ENCODE data around the gene PIWIL4. TPM values are rescaled to one million over a fixed set of nuclear protein-coding genes. Genes with fewer than 3 reads are reported as not detected.

Gene PIWIL4
- total and polyA plus RNA-seq, 9 of the 15 experiments (the other 6 are each of a cell fraction or from before 2014, with no cell fraction given): 6.3 to 17.0 (median 10.8) TPM

DNA sequence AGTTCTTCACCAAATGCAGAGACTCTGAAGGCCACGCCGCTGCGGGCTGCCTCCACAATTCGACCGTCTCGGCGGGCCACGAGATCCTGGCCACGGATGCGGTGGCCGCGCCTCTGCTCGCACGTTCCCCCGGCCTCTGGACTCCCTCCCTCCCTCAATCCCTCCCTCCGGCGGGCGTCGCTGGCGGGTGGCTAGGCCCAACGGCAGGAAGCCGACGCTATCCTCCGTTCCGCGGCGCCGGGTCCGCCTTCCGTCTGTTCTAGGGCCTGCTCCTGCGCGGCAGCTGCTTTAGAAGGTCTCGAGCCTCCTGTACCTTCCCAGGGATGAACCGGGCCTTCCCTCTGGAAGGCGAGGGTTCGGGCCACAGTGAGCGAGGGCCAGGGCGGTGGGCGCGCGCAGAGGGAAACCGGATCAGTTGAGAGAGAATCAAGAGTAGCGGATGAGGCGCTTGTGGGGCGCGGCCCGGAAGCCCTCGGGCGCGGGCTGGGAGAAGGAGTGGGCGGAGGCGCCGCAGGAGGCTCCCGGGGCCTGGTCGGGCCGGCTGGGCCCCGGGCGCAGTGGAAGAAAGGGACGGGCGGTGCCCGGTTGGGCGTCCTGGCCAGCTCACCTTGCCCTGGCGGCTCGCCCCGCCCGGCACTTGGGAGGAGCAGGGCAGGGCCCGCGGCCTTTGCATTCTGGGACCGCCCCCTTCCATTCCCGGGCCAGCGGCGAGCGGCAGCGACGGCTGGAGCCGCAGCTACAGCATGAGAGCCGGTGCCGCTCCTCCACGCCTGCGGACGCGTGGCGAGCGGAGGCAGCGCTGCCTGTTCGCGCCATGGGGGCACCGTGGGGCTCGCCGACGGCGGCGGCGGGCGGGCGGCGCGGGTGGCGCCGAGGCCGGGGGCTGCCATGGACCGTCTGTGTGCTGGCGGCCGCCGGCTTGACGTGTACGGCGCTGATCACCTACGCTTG, 23.2 kb upstream of the PIWIL4 start, which contains the start of gene FUT4 (continued):
- TF ChIP-seq, protein P1, sequence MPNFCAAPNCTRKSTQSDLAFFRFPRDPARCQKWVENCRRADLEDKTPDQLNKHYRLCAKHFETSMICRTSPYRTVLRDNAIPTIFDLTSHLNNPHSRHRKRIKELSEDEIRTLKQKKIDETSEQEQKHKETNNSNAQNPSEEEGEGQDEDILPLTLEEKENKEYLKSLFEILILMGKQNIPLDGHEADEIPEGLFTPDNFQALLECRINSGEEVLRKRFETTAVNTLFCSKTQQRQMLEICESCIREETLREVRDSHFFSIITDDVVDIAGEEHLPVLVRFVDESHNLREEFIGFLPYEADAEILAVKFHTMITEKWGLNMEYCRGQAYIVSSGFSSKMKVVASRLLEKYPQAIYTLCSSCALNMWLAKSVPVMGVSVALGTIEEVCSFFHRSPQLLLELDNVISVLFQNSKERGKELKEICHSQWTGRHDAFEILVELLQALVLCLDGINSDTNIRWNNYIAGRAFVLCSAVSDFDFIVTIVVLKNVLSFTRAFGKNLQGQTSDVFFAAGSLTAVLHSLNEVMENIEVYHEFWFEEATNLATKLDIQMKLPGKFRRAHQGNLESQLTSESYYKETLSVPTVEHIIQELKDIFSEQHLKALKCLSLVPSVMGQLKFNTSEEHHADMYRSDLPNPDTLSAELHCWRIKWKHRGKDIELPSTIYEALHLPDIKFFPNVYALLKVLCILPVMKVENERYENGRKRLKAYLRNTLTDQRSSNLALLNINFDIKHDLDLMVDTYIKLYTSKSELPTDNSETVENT (CRISPR knock-in tag; IDR thresholded peaks at IDR 0.05): no peak
- TF ChIP-seq FOXK2 (conservative IDR thresholded peaks at IDR 0.05 in 1 of 2, IDR thresholded peaks at IDR 0.05 in 1 of 2; ENCODE audit: low read depth in 2 of 2): no peak
- TF ChIP-seq PCBP2 (IDR thresholded peaks at IDR 0.05; ENCODE audit: low read depth, low read length, poor library complexity, severe bottlenecking): no peak
- 0 out of 4 replicates have a peak, but pooled peaks of 1 of the 2 experiments have one; percentile 33 for TF ChIP-seq HDAC1 (IDR thresholded peaks at IDR 0.05)
- no peak for TF ChIP-seq MYNN (IDR thresholded peaks at IDR 0.05)
- no peak for TF ChIP-seq MYNN (CRISPR knock-in tag; IDR thresholded peaks at IDR 0.05)
- no peak for TF ChIP-seq ETS2 (tag; IDR thresholded peaks at IDR 0.05; ENCODE audit: borderline replicate concordance, poor library complexity, severe bottlenecking)
- TF ChIP-seq NFYB (IDR thresholded peaks at IDR 0.05; ENCODE audit: extremely low read depth, insufficient read length): no peak
- no peak for TF ChIP-seq TEAD4 (IDR thresholded peaks at IDR 0.05; ENCODE audit: low read length)
- peak; percentile 75; the same call in 1 of the 2 replicates for TF ChIP-seq TEAD4 (CRISPR knock-in tag; IDR thresholded peaks at IDR 0.05; ENCODE audit: borderline replicate concordance)
- TF ChIP-seq ZNF253 (CRISPR knock-in tag; conservative IDR thresholded peaks at IDR 0.05): no peak
- TF ChIP-seq KLF10 (CRISPR knock-in tag; IDR thresholded peaks at IDR 0.05): no peak
- TF ChIP-seq, protein P2, sequence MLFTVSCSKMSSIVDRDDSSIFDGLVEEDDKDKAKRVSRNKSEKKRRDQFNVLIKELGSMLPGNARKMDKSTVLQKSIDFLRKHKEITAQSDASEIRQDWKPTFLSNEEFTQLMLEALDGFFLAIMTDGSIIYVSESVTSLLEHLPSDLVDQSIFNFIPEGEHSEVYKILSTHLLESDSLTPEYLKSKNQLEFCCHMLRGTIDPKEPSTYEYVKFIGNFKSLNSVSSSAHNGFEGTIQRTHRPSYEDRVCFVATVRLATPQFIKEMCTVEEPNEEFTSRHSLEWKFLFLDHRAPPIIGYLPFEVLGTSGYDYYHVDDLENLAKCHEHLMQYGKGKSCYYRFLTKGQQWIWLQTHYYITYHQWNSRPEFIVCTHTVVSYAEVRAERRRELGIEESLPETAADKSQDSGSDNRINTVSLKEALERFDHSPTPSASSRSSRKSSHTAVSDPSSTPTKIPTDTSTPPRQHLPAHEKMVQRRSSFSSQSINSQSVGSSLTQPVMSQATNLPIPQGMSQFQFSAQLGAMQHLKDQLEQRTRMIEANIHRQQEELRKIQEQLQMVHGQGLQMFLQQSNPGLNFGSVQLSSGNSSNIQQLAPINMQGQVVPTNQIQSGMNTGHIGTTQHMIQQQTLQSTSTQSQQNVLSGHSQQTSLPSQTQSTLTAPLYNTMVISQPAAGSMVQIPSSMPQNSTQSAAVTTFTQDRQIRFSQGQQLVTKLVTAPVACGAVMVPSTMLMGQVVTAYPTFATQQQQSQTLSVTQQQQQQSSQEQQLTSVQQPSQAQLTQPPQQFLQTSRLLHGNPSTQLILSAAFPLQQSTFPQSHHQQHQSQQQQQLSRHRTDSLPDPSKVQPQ (CRISPR knock-in tag; IDR thresholded peaks at IDR 0.05; ENCODE audit: borderline replicate concordance): no peak
- TF ChIP-seq NCOA4 (IDR thresholded peaks at IDR 0.05; ENCODE audit: partially characterized antibody): no peak
- no peak for TF ChIP-seq ZNF224 (CRISPR knock-in tag; IDR thresholded peaks at IDR 0.05)
- no peak for TF ChIP-seq ZNF140 (CRISPR knock-in tag; IDR thresholded peaks at IDR 0.05)
- no peak for TF ChIP-seq RHOXF2B (CRISPR knock-in tag; conservative IDR thresholded peaks at IDR 0.05)
